SK-N-SH treated with all-trans-retinoic acid at 6 μM for 48 hours (cell line): ENCODE data around the gene TSC22D4.
"Not testable (repeated sequence)": the region's sequence is repeated elsewhere in the genome, so short reads cannot be mapped to it uniquely, and the experiment has no call there.

Source experiments
- ATAC-seq: fragments of 200-7000 bp; cut with Tn5 transposase; 3 replicates; pipeline ENCODE4 v1.9.1; 2020; ENCODE audit warnings: mild to moderate bottlenecking, moderate library complexity
- ARNTL ChIP-seq: fragments of 450-650 bp; formaldehyde crosslinking; IDR thresholded peaks from 2 replicates; pipeline ENCODE4 v1.5.0; 2020; ENCODE audit warnings: low read depth, mild to moderate bottlenecking, moderate library complexity, borderline replicate concordance
- BACH2 ChIP-seq: fragments of 250-450 bp; sonication (Bioruptor Pico); IDR thresholded peaks from 2 replicates; pipeline ENCODE4 v1.9.0; 2021; ENCODE audit warnings: mild to moderate bottlenecking, borderline replicate concordance
- CSDC2 ChIP-seq: fragments of 250-450 bp; sonication (Bioruptor Pico); IDR thresholded peaks from 2 replicates; pipeline ENCODE4 v1.5.0; 2020; ENCODE audit warnings: mild to moderate bottlenecking, moderate library complexity
- GLIS3 ChIP-seq: fragments of 250-450 bp; sonication (Bioruptor Pico); IDR thresholded peaks from 2 replicates; pipeline ENCODE4 v1.5.0; 2020; ENCODE audit warnings: mild to moderate bottlenecking, moderate library complexity
- ISL1 ChIP-seq: fragments of 250-450 bp; sonication (Bioruptor Pico); IDR thresholded peaks from 2 replicates; pipeline ENCODE4 v2.1.2; 2022; ENCODE audit warnings: mild to moderate bottlenecking, moderate library complexity
- PPARA ChIP-seq: fragments of 250-450 bp; sonication (Bioruptor Pico); IDR thresholded peaks from 2 replicates; pipeline ENCODE4 v1.5.0; 2020; ENCODE audit warnings: mild to moderate bottlenecking, borderline replicate concordance
- RARB ChIP-seq: fragments of 250-450 bp; sonication (Bioruptor Pico); IDR thresholded peaks from 2 replicates; pipeline ENCODE4 v1.8.0; 2021; ENCODE audit warnings: mild to moderate bottlenecking, moderate library complexity
- SNAI2 ChIP-seq: fragments of 250-450 bp; sonication (Bioruptor Pico); IDR thresholded peaks from 2 replicates; pipeline ENCODE4 v1.5.0; 2020; ENCODE audit warnings: mild to moderate bottlenecking, moderate library complexity
- TCF4 ChIP-seq: fragments of 250-450 bp; sonication (Bioruptor Pico); IDR thresholded peaks from 2 replicates; pipeline ENCODE4 v1.8.0; 2021; ENCODE audit warnings: mild to moderate bottlenecking, moderate library complexity, borderline replicate concordance
- TOX ChIP-seq: fragments of 250-450 bp; sonication (Bioruptor Pico); IDR thresholded peaks from 2 replicates; pipeline ENCODE4 v1.8.0; 2021; ENCODE audit warnings: mild to moderate bottlenecking, moderate library complexity, borderline replicate concordance
- ZFP30 ChIP-seq: fragments of 450-650 bp; formaldehyde crosslinking; IDR thresholded peaks from 2 replicates; pipeline ENCODE4 v1.5.0; 2022; ENCODE audit warnings: mild to moderate bottlenecking, moderate library complexity
- ZNF565 ChIP-seq: fragments of 450-650 bp; formaldehyde crosslinking; conservative IDR thresholded peaks from 2 replicates; pipeline ENCODE4 v1.5.0; 2020; ENCODE audit warnings: low read depth, mild to moderate bottlenecking, moderate library complexity
- ZNF70 ChIP-seq: fragments of 450-650 bp; formaldehyde crosslinking; IDR thresholded peaks from 2 replicates; pipeline ENCODE4 v1.5.0; 2020; ENCODE audit warnings: mild to moderate bottlenecking, moderate library complexity
- ZNF8 ChIP-seq: fragments of 450-650 bp; formaldehyde crosslinking; IDR thresholded peaks from 2 replicates; pipeline ENCODE4 v1.5.0; 2020; ENCODE audit warnings: mild to moderate bottlenecking, moderate library complexity
- TF ChIP-seq, protein P1 (sequence below): fragments of 250-450 bp; sonication (Bioruptor Pico); IDR thresholded peaks from 2 replicates; pipeline ENCODE4 v1.8.0; 2020; ENCODE audit warnings: mild to moderate bottlenecking, moderate library complexity, borderline replicate concordance
- TF ChIP-seq, protein P2 (sequence below): fragments of 250-450 bp; sonication (Bioruptor Pico); IDR thresholded peaks from 2 replicates; pipeline ENCODE4 v1.5.0; 2020; ENCODE audit warnings: mild to moderate bottlenecking, moderate library complexity
- TF ChIP-seq, protein P3 (sequence below): fragments of 250-450 bp; sonication (Bioruptor Pico); IDR thresholded peaks from 2 replicates; pipeline ENCODE4 v1.5.1; 2020; ENCODE audit warnings: low read depth, mild to moderate bottlenecking, moderate library complexity
- TF ChIP-seq, protein P4 (sequence below): fragments of 250-450 bp; sonication (Bioruptor Pico); IDR thresholded peaks from 2 replicates; pipeline ENCODE4 v1.8.0; 2021; ENCODE audit warnings: low read depth, mild to moderate bottlenecking, moderate library complexity, borderline replicate concordance

Gene TSC22D4

DNA sequence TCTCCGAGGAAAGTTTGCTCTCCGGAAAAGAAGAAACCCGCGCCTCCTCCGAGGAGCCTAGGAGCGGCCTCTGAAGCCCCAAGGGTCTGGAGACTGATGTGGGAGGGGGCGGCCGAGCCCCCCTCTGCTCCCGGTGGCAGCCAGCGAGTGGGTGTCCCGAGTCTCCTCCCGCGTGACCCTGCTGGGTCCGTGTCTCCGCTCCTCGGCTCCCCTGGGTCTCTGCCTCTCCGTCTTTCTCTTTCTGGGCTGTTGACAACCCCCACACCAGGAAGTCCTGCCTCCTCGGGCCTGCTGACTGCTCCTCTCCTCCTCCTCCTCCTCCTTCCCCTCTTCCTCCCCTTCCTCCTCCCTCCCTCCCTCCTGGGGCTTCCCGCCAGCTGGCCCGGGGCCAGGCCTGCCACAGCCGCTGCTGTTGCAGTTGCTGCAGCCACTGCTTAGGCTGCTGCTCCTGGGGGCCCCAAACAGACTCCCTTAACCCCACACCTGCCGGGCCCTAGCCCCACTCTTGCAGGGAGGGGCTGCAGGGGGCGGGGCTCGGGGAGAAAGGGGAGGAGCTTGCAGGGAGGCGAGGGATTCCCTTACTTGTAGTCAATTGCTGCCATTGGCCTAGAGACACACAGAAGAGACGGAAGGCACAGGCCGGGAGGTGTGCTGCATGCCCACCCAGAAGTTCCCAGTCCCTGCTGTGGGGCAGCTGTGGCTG lies at the start of gene TSC22D4:
TSC22D4 (minus strand) TSS at position 257 of the 703 bp plus-strand sequence. CDS start 1,176 bp downstream, outside the sequence.
- TF ChIP-seq, protein P1, sequence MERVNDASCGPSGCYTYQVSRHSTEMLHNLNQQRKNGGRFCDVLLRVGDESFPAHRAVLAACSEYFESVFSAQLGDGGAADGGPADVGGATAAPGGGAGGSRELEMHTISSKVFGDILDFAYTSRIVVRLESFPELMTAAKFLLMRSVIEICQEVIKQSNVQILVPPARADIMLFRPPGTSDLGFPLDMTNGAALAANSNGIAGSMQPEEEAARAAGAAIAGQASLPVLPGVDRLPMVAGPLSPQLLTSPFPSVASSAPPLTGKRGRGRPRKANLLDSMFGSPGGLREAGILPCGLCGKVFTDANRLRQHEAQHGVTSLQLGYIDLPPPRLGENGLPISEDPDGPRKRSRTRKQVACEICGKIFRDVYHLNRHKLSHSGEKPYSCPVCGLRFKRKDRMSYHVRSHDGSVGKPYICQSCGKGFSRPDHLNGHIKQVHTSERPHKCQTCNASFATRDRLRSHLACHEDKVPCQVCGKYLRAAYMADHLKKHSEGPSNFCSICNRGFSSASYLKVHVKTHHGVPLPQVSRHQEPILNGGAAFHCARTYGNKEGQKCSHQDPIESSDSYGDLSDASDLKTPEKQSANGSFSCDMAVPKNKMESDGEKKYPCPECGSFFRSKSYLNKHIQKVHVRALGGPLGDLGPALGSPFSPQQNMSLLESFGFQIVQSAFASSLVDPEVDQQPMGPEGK (CRISPR knock-in tag), result peak; percentile 90; the same call in 1 of the 2 replicates
- TF ChIP-seq TOX (CRISPR knock-in tag), result no peak
- TF ChIP-seq GLIS3 (CRISPR knock-in tag), result no peak
- TF ChIP-seq ZNF70, result 0 out of 2 replicates have a peak, but pooled peaks have one; percentile 3
- TF ChIP-seq ISL1 (CRISPR knock-in tag), result no peak
- TF ChIP-seq BACH2 (CRISPR knock-in tag), result no peak
- TF ChIP-seq ZFP30 (CRISPR knock-in tag), result no peak
- TF ChIP-seq CSDC2 (CRISPR knock-in tag), result no peak
- no peak for TF ChIP-seq TCF4 (CRISPR knock-in tag)
- TF ChIP-seq, protein P2, sequence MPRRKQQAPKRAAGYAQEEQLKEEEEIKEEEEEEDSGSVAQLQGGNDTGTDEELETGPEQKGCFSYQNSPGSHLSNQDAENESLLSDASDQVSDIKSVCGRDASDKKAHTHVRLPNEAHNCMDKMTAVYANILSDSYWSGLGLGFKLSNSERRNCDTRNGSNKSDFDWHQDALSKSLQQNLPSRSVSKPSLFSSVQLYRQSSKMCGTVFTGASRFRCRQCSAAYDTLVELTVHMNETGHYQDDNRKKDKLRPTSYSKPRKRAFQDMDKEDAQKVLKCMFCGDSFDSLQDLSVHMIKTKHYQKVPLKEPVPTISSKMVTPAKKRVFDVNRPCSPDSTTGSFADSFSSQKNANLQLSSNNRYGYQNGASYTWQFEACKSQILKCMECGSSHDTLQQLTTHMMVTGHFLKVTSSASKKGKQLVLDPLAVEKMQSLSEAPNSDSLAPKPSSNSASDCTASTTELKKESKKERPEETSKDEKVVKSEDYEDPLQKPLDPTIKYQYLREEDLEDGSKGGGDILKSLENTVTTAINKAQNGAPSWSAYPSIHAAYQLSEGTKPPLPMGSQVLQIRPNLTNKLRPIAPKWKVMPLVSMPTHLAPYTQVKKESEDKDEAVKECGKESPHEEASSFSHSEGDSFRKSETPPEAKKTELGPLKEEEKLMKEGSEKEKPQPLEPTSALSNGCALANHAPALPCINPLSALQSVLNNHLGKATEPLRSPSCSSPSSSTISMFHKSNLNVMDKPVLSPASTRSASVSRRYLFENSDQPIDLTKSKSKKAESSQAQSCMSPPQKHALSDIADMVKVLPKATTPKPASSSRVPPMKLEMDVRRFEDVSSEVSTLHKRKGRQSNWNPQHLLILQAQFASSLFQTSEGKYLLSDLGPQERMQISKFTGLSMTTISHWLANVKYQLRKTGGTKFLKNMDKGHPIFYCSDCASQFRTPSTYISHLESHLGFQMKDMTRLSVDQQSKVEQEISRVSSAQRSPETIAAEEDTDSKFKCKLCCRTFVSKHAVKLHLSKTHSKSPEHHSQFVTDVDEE (CRISPR knock-in tag), result no peak

DNA sequence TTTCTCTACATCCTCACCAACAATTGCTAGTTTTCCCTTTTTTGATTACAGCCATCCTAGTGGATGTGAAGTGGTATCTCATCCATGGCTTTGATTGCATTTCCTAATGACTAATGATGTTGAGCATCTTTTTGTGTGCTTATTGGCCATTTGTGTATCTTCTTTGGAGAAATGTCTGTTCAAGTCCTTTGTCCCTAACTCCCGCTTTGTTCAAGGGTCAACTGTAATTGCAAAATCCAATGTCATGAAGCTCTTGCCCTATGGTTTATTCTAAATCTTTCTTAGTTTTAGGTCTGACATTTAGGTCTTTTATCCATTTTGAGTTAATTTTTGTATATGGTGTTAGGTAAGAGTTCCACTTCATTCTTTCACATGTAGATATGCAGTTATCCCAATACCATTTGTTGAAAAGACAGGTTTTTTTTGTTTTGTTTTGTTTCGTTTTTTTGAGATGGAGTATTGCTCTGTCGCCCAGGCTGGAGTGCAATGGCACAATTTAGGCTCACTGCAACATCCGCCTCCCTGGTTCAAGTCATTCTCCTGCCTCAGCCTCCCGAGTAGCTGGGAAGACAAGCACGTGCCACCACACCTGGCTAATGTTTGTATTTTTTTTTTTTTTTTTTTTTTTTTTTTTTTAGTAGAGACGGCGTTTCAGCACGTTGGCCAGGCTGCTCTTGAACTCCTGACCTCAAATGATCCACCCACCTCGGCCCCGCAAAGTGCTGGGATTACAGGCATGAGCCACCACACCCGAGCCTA lies 49.3 kb upstream of the TSC22D4 start:
- not testable (repeated sequence) for ATAC-seq

More for the DNA sequence above, at the start of gene TSC22D4:
- ATAC-seq, result peak; percentile 82

DNA sequence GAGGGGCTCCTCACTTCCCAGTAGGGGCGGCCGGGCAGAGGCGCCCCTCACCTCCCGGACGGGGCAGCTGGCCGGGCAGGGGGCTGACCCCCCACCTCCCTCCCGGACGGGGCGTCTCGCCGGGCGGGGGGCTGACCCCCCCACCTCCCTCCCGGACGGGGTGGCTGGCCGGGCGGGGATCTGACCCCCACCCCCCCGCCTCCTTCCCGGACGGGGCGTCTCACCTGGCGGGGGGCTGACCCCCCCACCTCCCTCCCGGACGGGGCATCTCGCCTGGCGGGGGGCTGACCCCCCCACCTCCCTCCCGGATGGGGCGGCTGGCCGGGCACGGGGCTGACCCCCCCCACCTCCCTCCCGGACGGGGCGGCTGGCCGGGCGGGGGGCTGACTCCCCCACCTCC lies 44.2 kb upstream of the TSC22D4 start:
- not testable (repeated sequence) for ATAC-seq

DNA sequence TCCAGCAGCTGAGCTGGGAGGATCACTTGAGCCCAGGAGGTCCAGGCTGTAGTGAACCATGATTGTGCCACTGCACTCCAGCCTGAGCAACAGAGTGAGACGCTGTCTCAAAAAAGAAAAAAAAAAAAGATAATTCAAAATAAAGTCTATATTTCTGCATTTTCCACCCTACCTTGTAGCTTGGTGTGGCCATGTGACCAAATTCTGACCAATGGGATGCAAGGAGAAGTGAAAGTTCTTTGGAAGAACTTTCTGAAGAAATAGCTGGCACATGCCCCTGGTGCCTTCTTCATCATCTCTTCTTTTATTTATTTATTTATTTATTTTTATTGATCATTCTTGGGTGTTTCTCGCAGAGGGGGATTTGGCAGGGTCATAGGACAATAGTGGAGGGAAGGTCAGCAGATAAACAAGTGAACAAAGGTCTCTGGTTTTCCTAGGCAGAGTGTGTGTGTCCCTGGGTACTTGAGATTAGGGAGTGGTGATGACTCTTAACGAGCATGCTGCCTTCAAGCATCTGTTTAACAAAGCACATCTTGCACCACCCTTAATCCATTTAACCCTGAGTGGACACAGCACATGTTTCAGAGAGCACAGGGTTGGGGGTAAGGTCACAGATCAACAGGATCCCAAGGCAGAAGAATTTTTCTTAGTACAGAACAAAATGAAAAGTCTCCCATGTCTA lies 43.0 kb upstream of the TSC22D4 start:
- ATAC-seq, result not testable (repeated sequence)

DNA sequence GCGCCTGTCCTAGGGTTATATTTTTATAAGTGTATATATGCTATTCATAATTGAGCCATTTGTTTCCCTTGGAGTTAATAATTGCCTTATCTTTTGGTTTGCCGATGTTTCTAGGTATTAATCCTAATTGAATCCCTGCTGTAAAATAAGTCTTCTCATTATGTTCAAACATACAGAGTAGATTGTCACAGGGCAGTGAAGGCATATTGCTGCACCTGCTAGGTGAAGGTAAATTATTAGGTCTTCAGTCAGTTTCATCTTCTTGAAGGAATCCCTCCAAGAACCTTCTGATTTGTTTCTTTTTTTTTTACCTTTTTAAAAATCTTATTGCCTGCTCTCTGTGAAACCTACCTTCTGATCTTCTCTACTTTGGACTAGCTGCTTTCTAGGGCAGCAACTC lies 42.1 kb upstream of the TSC22D4 start:
- ATAC-seq, result no peak
- TF ChIP-seq TCF4 (CRISPR knock-in tag) (no peak), ARNTL (CRISPR knock-in tag) (no peak), ISL1 (CRISPR knock-in tag) (no peak), RARB (no peak)
- TF ChIP-seq, protein P3, sequence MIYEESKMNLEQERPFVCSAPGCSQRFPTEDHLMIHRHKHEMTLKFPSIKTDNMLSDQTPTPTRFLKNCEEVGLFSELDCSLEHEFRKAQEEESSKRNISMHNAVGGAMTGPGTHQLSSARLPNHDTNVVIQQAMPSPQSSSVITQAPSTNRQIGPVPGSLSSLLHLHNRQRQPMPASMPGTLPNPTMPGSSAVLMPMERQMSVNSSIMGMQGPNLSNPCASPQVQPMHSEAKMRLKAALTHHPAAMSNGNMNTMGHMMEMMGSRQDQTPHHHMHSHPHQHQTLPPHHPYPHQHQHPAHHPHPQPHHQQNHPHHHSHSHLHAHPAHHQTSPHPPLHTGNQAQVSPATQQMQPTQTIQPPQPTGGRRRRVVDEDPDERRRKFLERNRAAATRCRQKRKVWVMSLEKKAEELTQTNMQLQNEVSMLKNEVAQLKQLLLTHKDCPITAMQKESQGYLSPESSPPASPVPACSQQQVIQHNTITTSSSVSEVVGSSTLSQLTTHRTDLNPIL (CRISPR knock-in tag), result no peak
- TF ChIP-seq, all 23 proteins: peak for 0

DNA sequence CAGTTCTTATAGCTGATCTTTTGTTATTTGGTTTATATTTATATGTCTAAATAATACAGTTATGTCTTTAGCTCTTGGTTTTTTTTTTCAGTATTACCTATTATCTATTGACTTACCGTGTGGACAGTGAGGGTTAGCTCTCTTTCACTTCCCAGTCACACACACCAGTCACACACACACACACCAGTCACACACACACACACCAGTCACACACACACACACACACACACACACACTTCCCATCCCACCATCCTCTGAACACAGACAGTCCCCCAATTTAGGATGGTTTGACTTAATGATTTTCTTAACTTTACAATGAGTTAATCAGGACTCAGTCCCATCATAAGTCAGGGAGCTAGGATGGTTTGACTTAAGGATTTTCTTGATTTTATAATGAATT lies 41.1 kb upstream of the TSC22D4 start:
- ATAC-seq, result no peak
- TF ChIP-seq, protein P1 (CRISPR knock-in tag), result no peak
- TF ChIP-seq, protein P3 (CRISPR knock-in tag), result no peak
- TF ChIP-seq, protein P4, sequence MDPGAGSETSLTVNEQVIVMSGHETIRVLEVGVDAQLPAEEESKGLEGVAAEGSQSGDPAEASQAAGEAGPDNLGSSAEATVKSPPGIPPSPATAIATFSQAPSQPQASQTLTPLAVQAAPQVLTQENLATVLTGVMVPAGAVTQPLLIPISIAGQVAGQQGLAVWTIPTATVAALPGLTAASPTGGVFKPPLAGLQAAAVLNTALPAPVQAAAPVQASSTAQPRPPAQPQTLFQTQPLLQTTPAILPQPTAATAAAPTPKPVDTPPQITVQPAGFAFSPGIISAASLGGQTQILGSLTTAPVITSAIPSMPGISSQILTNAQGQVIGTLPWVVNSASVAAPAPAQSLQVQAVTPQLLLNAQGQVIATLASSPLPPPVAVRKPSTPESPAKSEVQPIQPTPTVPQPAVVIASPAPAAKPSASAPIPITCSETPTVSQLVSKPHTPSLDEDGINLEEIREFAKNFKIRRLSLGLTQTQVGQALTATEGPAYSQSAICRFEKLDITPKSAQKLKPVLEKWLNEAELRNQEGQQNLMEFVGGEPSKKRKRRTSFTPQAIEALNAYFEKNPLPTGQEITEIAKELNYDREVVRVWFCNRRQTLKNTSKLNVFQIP, result no peak
- TF ChIP-seq ZNF565 (no peak), TOX (CRISPR knock-in tag) (no peak), ZFP30 (CRISPR knock-in tag) (no peak), TCF4 (CRISPR knock-in tag) (no peak), ZNF70 (no peak), PPARA (CRISPR knock-in tag) (no peak), CSDC2 (CRISPR knock-in tag) (no peak), ZNF8 (CRISPR knock-in tag) (no peak), SNAI2 (CRISPR knock-in tag) (no peak)
